Testis (tissue), 2 donors: Measurements from ENCODE around the gene HELZ.

ENCODE experiments used
- CTCF ChIP-seq, 3 experiments: fragments of 450-650 bp in 2 of 3; fragments of 200-600 bp in 1 of 3; sonication (generic) in 1 of 3; IDR thresholded peaks; one replicate each; pipeline ENCODE4 v1.5.1; 2016 to 2019; ENCODE audit warnings: antibody characterized with exemption in 3 of 3, mild to moderate bottlenecking in 2 of 3, moderate library complexity in 1 of 3
- POLR2A ChIP-seq: fragments of 450-650 bp; IDR thresholded peaks from one replicate; pipeline ENCODE4 v1.6.1; 2017; ENCODE audit warnings: antibody characterized with exemption, mild to moderate bottlenecking, moderate library complexity

DNA sequence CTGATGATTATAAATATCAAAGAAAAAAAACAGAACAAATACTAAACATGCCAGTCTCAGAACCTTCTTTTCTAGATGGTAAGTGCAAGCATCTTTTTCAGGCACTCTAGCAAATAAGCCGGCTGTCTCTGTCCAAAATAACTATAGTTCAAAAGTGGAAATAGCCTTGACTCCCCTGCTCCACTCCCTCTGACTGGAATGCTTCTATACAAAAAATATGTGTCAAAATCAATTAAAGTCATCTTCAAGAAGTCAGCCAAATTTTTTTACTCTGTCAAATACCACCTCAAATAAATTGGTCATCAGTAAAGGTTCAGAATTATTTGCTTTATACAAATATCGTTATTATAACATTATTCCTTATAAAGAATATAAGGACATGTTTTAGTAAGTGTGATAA lies 117.1 kb downstream of the HELZ start:
- TF ChIP-seq CTCF (IDR thresholded peaks at IDR 0.05), result no peak
- TF ChIP-seq POLR2A, result no peak
